Activated gamma-delta T cell (primary cell): ENCODE measurements around the gene STOML2.
"Not testable (repeated sequence)": the region's sequence is repeated elsewhere in the genome, so short reads cannot be mapped to it uniquely, and the experiment has no call there.

Source experiments
- DNase-seq: peaks from one replicate; lab custom pipeline; 2025; lab: John Stamatoyannopoulos, UW
- total RNA-seq, 2 donors: gene quantifications; one replicate each; lab custom pipeline; 2026; lab: John Stamatoyannopoulos, UW

STOML2 gene
- 48.9 to 50.8 reads per million in 2 donors for total RNA-seq

- DNase-seq, result peak; percentile 51
Measured at GRCh38 chr9:35102769-35103659, at the start of gene STOML2. Gene STOML2, minus strand, starts transcription at chr9:35103131. Its CDS starts 37 bp downstream, at chr9:35103094.

- not testable (repeated sequence) for DNase-seq
Measured at GRCh38 chr9:35147941-35148563, 45.1 kb upstream of the STOML2 start.

- DNase-seq, result no peak
Measured at GRCh38 chr9:35142037-35142436, 39.1 kb upstream of the STOML2 start.

GRCh38 chr9:35140093-35140492, 37.2 kb upstream of the STOML2 start:
- DNase-seq, result no peak

GRCh38 chr9:35136866-35137265, 33.9 kb upstream of the STOML2 start:
- DNase-seq, result no peak

GRCh38 chr9:35135988-35136387, 33.1 kb upstream of the STOML2 start:
- no peak for DNase-seq

- DNase-seq, result no peak
Measured at GRCh38 chr9:35134920-35135319, 32.0 kb upstream of the STOML2 start.

- no peak for DNase-seq
Measured at GRCh38 chr9:35116898-35117551, 14.1 kb upstream of the STOML2 start.

- DNase-seq, result no peak
Measured at GRCh38 chr9:35116539-35116897, 13.6 kb upstream of the STOML2 start.

- peak; percentile 88 for DNase-seq
Measured at GRCh38 chr9:35115680-35116538, 13.0 kb upstream of the STOML2 start, which contains the start of gene ATOSB. Gene ATOSB, minus strand, starts transcription at chr9:35115862. Its CDS starts 7,588 bp downstream, at chr9:35108274.

GRCh38 chr9:35114840-35115628, 12.1 kb upstream of the STOML2 start:
- no peak for DNase-seq

- DNase-seq, result no peak
Measured at GRCh38 chr9:35114113-35114839, 11.3 kb upstream of the STOML2 start.

GRCh38 chr9:35112257-35113020, 9.5 kb upstream of the STOML2 start:
- no peak for DNase-seq

- peak; percentile 93 for DNase-seq
Measured at GRCh38 chr9:35111001-35111933, 8.3 kb upstream of the STOML2 start.

- no peak for DNase-seq
Measured at GRCh38 chr9:35110327-35110761, 7.4 kb upstream of the STOML2 start.

- no peak for DNase-seq
Measured at GRCh38 chr9:35108946-35109575, 6.1 kb upstream of the STOML2 start.

- DNase-seq, result no peak
Measured at GRCh38 chr9:35108461-35108860, 5.5 kb upstream of the STOML2 start.
